ENCODE results near the gene WIPF3.

The WIPF3 gene

GRCh38 chr7:29900745-29901144 lies 94.4 kb downstream of the WIPF3 start:
- in situ Hi-C loops (cut with MboI; ENCODE audit: low sequenced_read_pairs), result no loop called here

GRCh38 chr7:29906200-29907022 lies 100.1 kb downstream of the WIPF3 start:
- in situ Hi-C loops (cut with MboI; ENCODE audit: low sequenced_read_pairs), result no loop called here

- in situ Hi-C loops (cut with MboI; ENCODE audit: low sequenced_read_pairs), result no loop called here
These were observed 107.9 kb downstream of the WIPF3 start for GRCh38 chr7:29914180-29914579.

- in situ Hi-C loops (cut with MboI; ENCODE audit: low sequenced_read_pairs), result no loop called here
These were observed 109.3 kb downstream of the WIPF3 start for GRCh38 chr7:29915481-29916215.

GRCh38 chr7:29917641-29918040 lies 111.3 kb downstream of the WIPF3 start:
- in situ Hi-C loops (cut with MboI; ENCODE audit: low sequenced_read_pairs), result no loop called here

- in situ Hi-C loops (cut with MboI; ENCODE audit: low sequenced_read_pairs), result no loop called here
These were observed 112.5 kb downstream of the WIPF3 start for GRCh38 chr7:29918850-29919249.

GRCh38 chr7:29919790-29920189 lies 113.5 kb downstream of the WIPF3 start:
- in situ Hi-C loops (cut with MboI; ENCODE audit: low sequenced_read_pairs), result no loop called here

GRCh38 chr7:29920491-29920890 lies 114.2 kb downstream of the WIPF3 start:
- in situ Hi-C loops (cut with MboI; ENCODE audit: low sequenced_read_pairs), result no loop called here

GRCh38 chr7:29921404-29922010 lies 115.2 kb downstream of the WIPF3 start:
- in situ Hi-C loops (cut with MboI; ENCODE audit: low sequenced_read_pairs), result no loop called here

GRCh38 chr7:29922921-29923700 lies 116.8 kb downstream of the WIPF3 start:
- in situ Hi-C loops (cut with MboI; ENCODE audit: low sequenced_read_pairs), result no loop called here

GRCh38 chr7:29924006-29924405 lies 117.7 kb downstream of the WIPF3 start:
- in situ Hi-C loops (cut with MboI; ENCODE audit: low sequenced_read_pairs), result no loop called here

GRCh38 chr7:29924684-29925083 lies 118.4 kb downstream of the WIPF3 start:
- in situ Hi-C loops (cut with MboI; ENCODE audit: low sequenced_read_pairs), result no loop called here

- in situ Hi-C loops (cut with MboI; ENCODE audit: low sequenced_read_pairs), result no loop called here
These were observed 119.9 kb downstream of the WIPF3 start for GRCh38 chr7:29926216-29926615.

- in situ Hi-C loops (cut with MboI; ENCODE audit: low sequenced_read_pairs), result no loop called here
These were observed 120.4 kb downstream of the WIPF3 start for GRCh38 chr7:29926741-29927140.

- in situ Hi-C loops (cut with MboI; ENCODE audit: low sequenced_read_pairs), result no loop called here
These were observed 122.9 kb downstream of the WIPF3 start for GRCh38 chr7:29929018-29929807.

GRCh38 chr7:29935111-29935510 lies 128.8 kb downstream of the WIPF3 start:
- in situ Hi-C loops (cut with MboI; ENCODE audit: low sequenced_read_pairs), result no loop called here

GRCh38 chr7:29937132-29937531 lies 130.8 kb downstream of the WIPF3 start:
- in situ Hi-C loops (cut with MboI; ENCODE audit: low sequenced_read_pairs), result no loop called here

GRCh38 chr7:29940199-29940598 lies 133.9 kb downstream of the WIPF3 start:
- in situ Hi-C loops (cut with MboI; ENCODE audit: low sequenced_read_pairs), result no loop called here

- in situ Hi-C loops (cut with MboI; ENCODE audit: low sequenced_read_pairs), result no loop called here
These were observed 139.0 kb downstream of the WIPF3 start for GRCh38 chr7:29945259-29945809.
